Sigmoid colon (tissue), 3 donors: Measurements from ENCODE around the gene RABGAP1L.

Source experiments
- CTCF ChIP-seq, 4 experiments: fragments of 450-650 bp in 3 of 4; fragments of 200-600 bp in 1 of 4; IDR thresholded peaks; one replicate each; pipeline ENCODE4 v1.5.1; 2016 to 2019; ENCODE audit warnings: antibody characterized with exemption in 4 of 4, mild to moderate bottlenecking in 3 of 4, moderate library complexity in 2 of 4
- POLR2A ChIP-seq, 2 donors: fragments of 450-650 bp; IDR thresholded peaks; one replicate each; pipeline ENCODE4 v1.6.1; 2016; ENCODE audit warnings: antibody characterized with exemption in 2 of 2, mild to moderate bottlenecking in 2 of 2, moderate library complexity in 2 of 2

DNA sequence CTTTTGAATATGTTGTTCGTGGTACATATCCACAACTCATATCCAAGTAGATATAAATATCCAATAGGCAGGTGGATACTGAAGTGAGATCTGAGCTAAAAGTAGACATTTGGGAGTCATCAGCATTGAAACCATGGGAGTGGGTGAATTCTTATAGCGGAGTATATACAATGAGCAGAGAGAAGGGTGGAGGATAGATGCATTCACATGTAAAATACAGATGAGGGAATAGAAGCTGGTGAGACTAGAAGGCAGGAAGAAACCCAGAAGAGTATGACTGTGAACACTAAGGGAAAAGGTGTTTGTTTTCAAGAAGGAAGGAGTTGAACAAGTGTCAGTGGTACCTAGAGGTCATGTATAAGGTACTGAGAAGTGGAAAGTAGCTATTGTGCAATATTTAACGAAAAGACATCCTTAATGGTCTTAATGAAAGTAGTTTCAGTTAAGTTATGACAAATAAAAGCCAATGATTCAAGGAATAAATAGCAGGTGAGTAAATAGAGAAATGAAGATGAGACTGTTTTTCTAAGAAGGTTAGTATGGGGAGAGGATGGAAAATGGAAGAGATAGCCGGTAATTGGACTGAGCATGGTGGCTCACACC is 658.8 kb downstream of the RABGAP1L start:
- no peak for TF ChIP-seq POLR2A (IDR thresholded peaks at IDR 0.05)
- TF ChIP-seq CTCF (IDR thresholded peaks at IDR 0.05): no peak
